Ishikawa (cell line): Measurements from ENCODE around the gene MACROD2.

Experiments used
- CEBPB ChIP-seq: IDR thresholded peaks from 2 replicates; pipeline ENCODE4 v1.6.1; 2012
- CREB1 ChIP-seq: IDR thresholded peaks from 2 replicates; pipeline ENCODE4 v1.6.1; 2012; ENCODE audit warnings: low read depth
- EGR1 ChIP-seq: IDR thresholded peaks from 2 replicates; pipeline ENCODE4 v1.6.1; 2012
- EP300 ChIP-seq: IDR thresholded peaks from 2 replicates; pipeline ENCODE4 v1.6.1; 2012; ENCODE audit warnings: borderline replicate concordance
- FOXM1 ChIP-seq: IDR thresholded peaks from 2 replicates; pipeline ENCODE4 v1.6.1; 2012; ENCODE audit warnings: low read depth, borderline replicate concordance
- MAX ChIP-seq: IDR thresholded peaks from 2 replicates; pipeline ENCODE4 v1.6.1; 2012
- NFIC ChIP-seq: IDR thresholded peaks from 2 replicates; pipeline ENCODE4 v1.6.1; 2012
- RAD21 ChIP-seq: IDR thresholded peaks from 2 replicates; pipeline ENCODE4 v1.6.1; 2012; ENCODE audit warnings: low read depth
- REST ChIP-seq: IDR thresholded peaks from 2 replicates; pipeline ENCODE4 v1.6.1; 2012; ENCODE audit warnings: low read depth, mild to moderate bottlenecking
- TAF1 ChIP-seq: IDR thresholded peaks from 2 replicates; pipeline ENCODE4 v1.6.1; 2012; ENCODE audit warnings: low read depth, mild to moderate bottlenecking
- TCF12 ChIP-seq: IDR thresholded peaks from 2 replicates; pipeline ENCODE4 v1.6.1; 2012; ENCODE audit warnings: low read depth
- TEAD4 ChIP-seq: IDR thresholded peaks from 2 replicates; pipeline ENCODE4 v1.6.1; 2012
- USF1 ChIP-seq: IDR thresholded peaks from 2 replicates; pipeline ENCODE4 v1.6.1; 2012
- YY1 ChIP-seq: IDR thresholded peaks from 2 replicates; pipeline ENCODE4 v1.6.1; 2012; ENCODE audit warnings: low read depth
- ZBTB7A ChIP-seq: IDR thresholded peaks from 2 replicates; pipeline ENCODE4 v1.6.1; 2012; ENCODE audit warnings: low read depth

Gene MACROD2

GRCh38 chr20:14948416-14948815 lies 953.1 kb downstream of the MACROD2 start:
- TF ChIP-seq TAF1 (no peak), EP300 (no peak), ZBTB7A (no peak), MAX (no peak), RAD21 (no peak), TCF12 (no peak), TEAD4 (no peak), EGR1 (no peak), NFIC (no peak), CREB1 (no peak), CEBPB (no peak), FOXM1 (no peak), USF1 (no peak), YY1 (no peak), REST (no peak)

- no peak for TF ChIP-seq TCF12
These were observed 955.3 kb downstream of the MACROD2 start for GRCh38 chr20:14950633-14951032.

GRCh38 chr20:14951105-14951504 lies 955.8 kb downstream of the MACROD2 start:
- TF ChIP-seq MAX (no peak), REST (no peak), EGR1 (no peak), CREB1 (no peak), RAD21 (no peak), YY1 (no peak), FOXM1 (no peak), TEAD4 (no peak)

- TF ChIP-seq USF1, result no peak
- TF ChIP-seq EGR1, result no peak
- no peak for TF ChIP-seq MAX
- no peak for TF ChIP-seq TAF1
- TF ChIP-seq RAD21, result no peak
- TF ChIP-seq TCF12, result no peak
- no peak for TF ChIP-seq REST
- TF ChIP-seq CREB1, result no peak
- no peak for TF ChIP-seq NFIC
- TF ChIP-seq YY1, result no peak
- TF ChIP-seq CEBPB, result no peak
- TF ChIP-seq EP300, result no peak
- no peak for TF ChIP-seq FOXM1
- no peak for TF ChIP-seq ZBTB7A
- TF ChIP-seq TEAD4, result no peak
These were observed 956.5 kb downstream of the MACROD2 start for GRCh38 chr20:14951707-14952418.
